DOHH2 (cell line): ENCODE data around the gene AP1B1.

Source experiments
- CTCF ChIP-seq: fragments of 200-600 bp; sonication (generic); IDR thresholded peaks from one replicate; pipeline ENCODE4 v1.5.1; 2014; ENCODE audit warnings: antibody characterized with exemption, mild to moderate bottlenecking, low read depth, low read length; ENCODE audit not compliant: poor library complexity, severe bottlenecking
- EZH2phosphoT487 ChIP-seq: fragments of 200-600 bp; sonication (generic); IDR thresholded peaks from 2 replicates; pipeline ENCODE4 v1.6.1; 2017; ENCODE audit warnings: borderline replicate concordance, mild to moderate bottlenecking, antibody characterized with exemption, low read length, moderate library complexity, mixed read lengths

DNA sequence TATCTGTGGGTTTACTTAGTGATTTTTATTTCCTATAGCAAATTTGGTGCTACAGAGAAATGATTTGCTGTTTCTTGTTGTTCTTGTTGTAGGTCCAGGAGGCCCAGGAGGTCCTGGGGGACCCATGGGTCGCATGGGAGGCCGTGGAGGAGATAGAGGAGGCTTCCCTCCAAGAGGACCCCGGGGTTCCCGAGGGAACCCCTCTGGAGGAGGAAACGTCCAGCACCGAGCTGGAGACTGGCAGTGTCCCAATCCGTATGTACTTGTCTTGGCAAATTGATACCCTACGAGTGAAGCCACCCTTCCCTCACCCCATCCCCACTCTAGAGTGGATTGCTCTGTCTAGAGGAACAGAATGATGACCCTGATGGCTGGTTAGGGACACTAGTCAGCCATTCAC lies 89.7 kb downstream of the AP1B1 start:
- TF ChIP-seq CTCF (no peak), EZH2phosphoT487 (no peak)
